HG02759 (cell line): ENCODE results near the gene GNAL.
"Not testable (repeated sequence)": the region's sequence is repeated elsewhere in the genome, so short reads cannot be mapped to it uniquely, and the experiment has no call there.

Source experiments
- ATAC-seq: cut with Tn5 transposase; IDR thresholded peaks from one replicate; pipeline ENCODE4 v1.9.1; 2021; ENCODE audit warnings: mild to moderate bottlenecking, moderate library complexity; ENCODE audit not compliant: unreplicated experiment

Gene GNAL

GRCh38 chr18:11669271-11669947, 19.7 kb upstream of the GNAL start:
- ATAC-seq: no peak

GRCh38 chr18:11669948-11670275, 19.2 kb upstream of the GNAL start:
- no peak for ATAC-seq

GRCh38 chr18:11671156-11671555, 17.9 kb upstream of the GNAL start:
- no peak for ATAC-seq

- ATAC-seq: no peak
Measured at GRCh38 chr18:11672198-11672597, 16.9 kb upstream of the GNAL start.

- ATAC-seq: no peak
Measured at GRCh38 chr18:11672846-11673454, 16.1 kb upstream of the GNAL start.

- ATAC-seq: no peak
Measured at GRCh38 chr18:11673560-11673959, 15.5 kb upstream of the GNAL start.

- no peak for ATAC-seq
Measured at GRCh38 chr18:11674119-11674518, 14.9 kb upstream of the GNAL start.

GRCh38 chr18:11676386-11676785, 12.7 kb upstream of the GNAL start:
- ATAC-seq: no peak

- no peak for ATAC-seq
Measured at GRCh38 chr18:11676867-11677266, 12.2 kb upstream of the GNAL start.

- ATAC-seq: no peak
Measured at GRCh38 chr18:11678211-11678610, 10.9 kb upstream of the GNAL start.

- ATAC-seq: peak; percentile 52
Measured at GRCh38 chr18:11689669-11690565, 853 bp downstream of the GNAL start.

- not testable (repeated sequence) for ATAC-seq
Measured at GRCh38 chr18:11690660-11691059, 1.6 kb downstream of the GNAL start.

- ATAC-seq: no peak
Measured at GRCh38 chr18:11695736-11696135, 6.7 kb downstream of the GNAL start.

GRCh38 chr18:11696451-11696850, 7.4 kb downstream of the GNAL start:
- ATAC-seq: no peak

- no peak for ATAC-seq
Measured at GRCh38 chr18:11700876-11701275, 11.8 kb downstream of the GNAL start.

GRCh38 chr18:11710578-11710977, 21.5 kb downstream of the GNAL start:
- no peak for ATAC-seq

- no peak for ATAC-seq
Measured at GRCh38 chr18:11713756-11714155, 24.7 kb downstream of the GNAL start.

- no peak for ATAC-seq
Measured at GRCh38 chr18:11714244-11714918, 25.3 kb downstream of the GNAL start.

GRCh38 chr18:11716767-11717315, 27.8 kb downstream of the GNAL start:
- ATAC-seq: not testable (repeated sequence)

GRCh38 chr18:11719050-11719449, 30.0 kb downstream of the GNAL start:
- no peak for ATAC-seq

GRCh38 chr18:11719621-11720020, 30.6 kb downstream of the GNAL start:
- ATAC-seq: no peak
